ENCODE measurements around the gene SEMA4G. TPM values are rescaled to one million over a fixed set of nuclear protein-coding genes. Genes with fewer than 3 reads are reported as not detected.
A peak's percentile ranks its signal among the peaks of the same experiment; 100 is the strongest.

Gene SEMA4G
- total and polyA plus RNA-seq, 2 of the 8 experiments (the other 6 are each of a cell fraction or from before 2014, with no cell fraction given), result 7.1 to 18.2 TPM

- H3K23me2 ChIP-seq (ENCODE audit: low read depth, low read length), result peaks cover 9% of the 10 kb centered on the region; the same call in 1 of the 2 replicates
- no peak overlapping the region for H4K91ac ChIP-seq (replicated peaks; ENCODE audit: insufficient read length, low read length)
- peaks cover 14 to 37% (median 26%) of the 10 kb centered on the region in 4 experiments for H3K36me3 ChIP-seq (ENCODE audit: control insufficient read depth in 2 of 4, insufficient read depth in 4 of 4, low read length in 3 of 4)
- H2BK20ac ChIP-seq (ENCODE audit: low read length), result no peak overlapping the region
- H3K9me3 ChIP-seq (ENCODE audit: insufficient read depth in 2 of 2, low read depth in 1 of 2, low read length in 1 of 2), result no peaks in the 10 kb centered on the region
- peak overlapping the region; percentile 58 for H3K4ac ChIP-seq (replicated peaks; ENCODE audit: insufficient read length, low read depth, low read length)
- H3K9ac ChIP-seq (replicated peaks in 1 of 4; ENCODE audit: extremely low read depth in 1 of 4, low read depth in 3 of 4, low read length in 3 of 4), result peak overlapping the region; percentile 68 to 84 (median 82)
- H3K4me1 ChIP-seq (replicated peaks in 1 of 4; ENCODE audit: control insufficient read depth in 3 of 4, insufficient read depth in 4 of 4, low read length in 3 of 4), result peaks cover 0 to 12% (median 5%) of the 10 kb centered on the region in 4 experiments; a peak in 4 of 7 replicates
- no peak overlapping the region for H3K56ac ChIP-seq (replicated peaks; ENCODE audit: insufficient read length, low read depth, low read length)
- CTCF ChIA-PET (ENCODE audit: partially characterized antibody), result interaction anchor here (1.4 to 26.8 kb wide), 5 partner anchors 10 to 57 kb away, joined by 3 to 464 read pairs (median 22); partner anchors contain the start of gene SEMA4G
- no peak overlapping the region for H2BK120ac ChIP-seq (replicated peaks; ENCODE audit: low read depth, low read length)
- no peak overlapping the region; the same call in 1 of the 2 replicates for H3K18ac ChIP-seq (ENCODE audit: extremely low read depth, low read length)
- H3K27ac ChIP-seq (ENCODE audit: low read depth, low read length), result peak overlapping the region; percentile 37
- peak overlapping the region; percentile 85 to 98 for H3K4me2 ChIP-seq (ENCODE audit: insufficient read depth in 1 of 2, low read depth in 2 of 2, low read length in 2 of 2)
- H4K5ac ChIP-seq (ENCODE audit: insufficient read length, low read depth, low read length), result no peak overlapping the region
- POLR2A ChIA-PET (ENCODE audit: partially characterized antibody), result interaction anchor here (0.8 to 6.8 kb wide), 12 partner anchors 10 to 43 kb away, joined by 3 to 38 read pairs (median 4); partner anchors contain the start of genes LZTS2, PDZD7, SEMA4G and SFXN3
- H4K20me1 ChIP-seq (replicated peaks in 1 of 2; ENCODE audit: control insufficient read depth in 1 of 2, insufficient read depth in 2 of 2, low read length in 2 of 2), result peaks cover 7 to 18% of the 10 kb centered on the region in 2 experiments
- H4K8ac ChIP-seq (ENCODE audit: extremely low read depth, insufficient read depth, low read length), result peak overlapping the region; percentile 93
- no peaks in the 10 kb centered on the region for H3K27me3 ChIP-seq (replicated peaks in 1 of 4; ENCODE audit: control insufficient read depth in 3 of 4, extremely low read depth in 1 of 4, insufficient read depth in 3 of 4, low read length in 3 of 4)
- peak overlapping the region; percentile 68 to 92 (median 80) for H3K4me3 ChIP-seq (ENCODE audit: extremely low read depth in 1 of 4, insufficient read depth in 2 of 4, low read depth in 3 of 4, low read length in 4 of 4)
- peak overlapping the region; percentile 96 for H2BK5ac ChIP-seq (ENCODE audit: low read depth, low read length)
- no peak overlapping the region for H2AFZ ChIP-seq (ENCODE audit: low read length)
- no peak overlapping the region for H3K14ac ChIP-seq (ENCODE audit: insufficient read length)
- FAIRE-seq (no peak), DNase-seq (ENCODE audit: low read depth in 1 of 2, low spot score in 2 of 2) (no peak)
- peak overlapping the region; percentile 86; the same call in 1 of the 2 replicates for H2AK5ac ChIP-seq (ENCODE audit: low read depth, low read length)
- peaks cover 15% of the 10 kb centered on the region for H3K79me1 ChIP-seq (ENCODE audit: low read depth, low read length)
- peaks cover 17 to 51% of the 10 kb centered on the region in 2 experiments for H3K79me2 ChIP-seq (ENCODE audit: control insufficient read depth in 1 of 2, insufficient read depth in 2 of 2, low read length in 2 of 2)
- peak overlapping the region; percentile 80; the same call in 1 of the 2 replicates for H2BK12ac ChIP-seq (ENCODE audit: low read depth, low read length)
- 1% methylated on average over 15 of the region's 15 CpGs; no CpG with 5 or more reads in 1 of the 2 experiments for WGBS, 2 experiments (ENCODE audit: extremely low coverage in 1 of 2, insufficient coverage in 1 of 2, insufficient read length in 1 of 2, insufficient replicate concordance in 2 of 2, low coverage in 1 of 2, low lambda C conversion rate in 2 of 2, missing lambda C conversion rate in 1 of 2)
- no peak overlapping the region for H2BK15ac ChIP-seq (ENCODE audit: low read length)
- H3K23ac ChIP-seq (ENCODE audit: insufficient read length), result no peak overlapping the region
- 0 out of 2 replicates have a peak, but pooled peaks have one; percentile 6 for TF ChIP-seq KDM5A (IDR thresholded peaks at IDR 0.05; ENCODE audit: low read length)
- TF ChIP-seq HDAC6 (IDR thresholded peaks at IDR 0.05; ENCODE audit: low read depth, low read length), result no peak
- no peak for TF ChIP-seq FOSL1 (IDR thresholded peaks at IDR 0.05; ENCODE audit: insufficient read depth, low read depth, low read length)
- TF ChIP-seq CTBP2 (IDR thresholded peaks at IDR 0.05; ENCODE audit: borderline replicate concordance, insufficient read depth, insufficient read length, low read length), result no peak
- TF ChIP-seq BRCA1 (IDR thresholded peaks at IDR 0.05; ENCODE audit: low read depth, low read length), result no peak
- TF ChIP-seq SUZ12 (IDR thresholded peaks at IDR 0.05; ENCODE audit: low read length), result no peak
- TF ChIP-seq POLR2A (IDR thresholded peaks at IDR 0.05; ENCODE audit: control extremely low read depth in 1 of 2, low read depth in 2 of 2, low read length in 2 of 2), result no peak
- no peak for TF ChIP-seq BCL11A (IDR thresholded peaks at IDR 0.05; ENCODE audit: low read depth in 2 of 2, low read length in 2 of 2)
- TF ChIP-seq CBX5 (IDR thresholded peaks at IDR 0.05; ENCODE audit: low read depth, low read length), result no peak
- no peak for TF ChIP-seq NRF1 (IDR thresholded peaks at IDR 0.05; ENCODE audit: low read depth, low read length)
- peak; percentile 78 for TF ChIP-seq ASH2L (IDR thresholded peaks at IDR 0.05; ENCODE audit: low read length)
- no peak for TF ChIP-seq PHF8 (conservative IDR thresholded peaks at IDR 0.05; ENCODE audit: low read depth, low read length)
- TF ChIP-seq ZNF274 (IDR thresholded peaks at IDR 0.05; ENCODE audit: borderline replicate concordance, extremely low read depth, low read length), result no peak
- no peak for TF ChIP-seq TBP (IDR thresholded peaks at IDR 0.05; ENCODE audit: low read depth, low read length)
Observed at GRCh38 chr10:100987685-100988049, 18.4 kb downstream of the SEMA4G start.

Data from H1 (cell line).